Measurements from ENCODE around the gene DVL2. TPM values are rescaled to one million over a fixed set of nuclear protein-coding genes. Genes with fewer than 3 reads are reported as not detected.

DVL2 gene
- total RNA-seq, 1 experiment from 2014 or later, result 67.3 TPM

GRCh38 chr17:7237266-7237760 is 3.0 kb upstream of the DVL2 start (continued):
- TF ChIP-seq E2F4 (CRISPR knock-in tag; IDR thresholded peaks at IDR 0.05; ENCODE audit: borderline replicate concordance, low read depth), result no peak
- no peak for TF ChIP-seq NR3C1 (CRISPR knock-in tag; conservative IDR thresholded peaks at IDR 0.05; ENCODE audit: low read depth)
- no peak for TF ChIP-seq MXD4 (CRISPR knock-in tag; IDR thresholded peaks at IDR 0.05; ENCODE audit: borderline replicate concordance)
- no peak for TF ChIP-seq KAT7 (CRISPR knock-in tag; IDR thresholded peaks at IDR 0.05; ENCODE audit: borderline replicate concordance)
- TF ChIP-seq ZNF281 (CRISPR knock-in tag; IDR thresholded peaks at IDR 0.05), result no peak
- TF ChIP-seq ZBTB21 (CRISPR knock-in tag; IDR thresholded peaks at IDR 0.05; ENCODE audit: borderline replicate concordance), result no peak
- TF ChIP-seq IRF1 (CRISPR knock-in tag; IDR thresholded peaks at IDR 0.05), result no peak

- Mint-ChIP-seq H3K36me3 (peaks cover 29% of the 10 kb centered on the region), H3K4me3 (peak overlapping the region; percentile 95), H3K4me1 (peaks cover 47% of the 10 kb centered on the region), H3K9me3 (no peaks in the 10 kb centered on the region), H3K27me3 (ENCODE audit: low read depth) (no peaks in the 10 kb centered on the region), H3K27ac (peak overlapping the region; percentile 15)
- ATAC-seq (no peak), DNase-seq (ENCODE audit: low spot score) (no peak)
- TF ChIP-seq PRDM15 (CRISPR knock-in tag; IDR thresholded peaks at IDR 0.05), result no peak
- TF ChIP-seq GTF2I (CRISPR knock-in tag; conservative IDR thresholded peaks at IDR 0.05), result no peak
- no peak for TF ChIP-seq FOXP1 (CRISPR knock-in tag; IDR thresholded peaks at IDR 0.05; ENCODE audit: borderline replicate concordance)
- TF ChIP-seq STAT6 (CRISPR knock-in tag; conservative IDR thresholded peaks at IDR 0.05; ENCODE audit: low read depth), result no peak
- no peak for TF ChIP-seq CDX4 (CRISPR knock-in tag; IDR thresholded peaks at IDR 0.05; ENCODE audit: borderline replicate concordance)
- TF ChIP-seq NR1H2 (CRISPR knock-in tag; IDR thresholded peaks at IDR 0.05), result no peak
- TF ChIP-seq CBFB (CRISPR knock-in tag; IDR thresholded peaks at IDR 0.05; ENCODE audit: low read depth), result no peak
- no peak for TF ChIP-seq TEAD1 (CRISPR knock-in tag; IDR thresholded peaks at IDR 0.05)
- TF ChIP-seq SMAD4 (CRISPR knock-in tag; IDR thresholded peaks at IDR 0.05), result no peak
- no peak for TF ChIP-seq RORB (CRISPR knock-in tag; IDR thresholded peaks at IDR 0.05)
- TF ChIP-seq ZSCAN18 (CRISPR knock-in tag; IDR thresholded peaks at IDR 0.05), result no peak
- CTCF ChIA-PET, result interaction anchor here (6.0 kb wide), 1 partner anchor 16 kb away, joined by 36 read pairs; the partner anchor contains the start of genes ACADVL and DLG4
- POLR2A ChIA-PET, result no interaction called here
Observed at GRCh38 chr17:7236808-7237207, 2.5 kb upstream of the DVL2 start.
